Measurements from ENCODE around the gene LMNTD2. TPM values are rescaled to one million over a fixed set of nuclear protein-coding genes. Genes with fewer than 3 reads are reported as not detected.

The LMNTD2 gene
- total RNA-seq, 1 donor from 2014 or later = 1.3 TPM

GRCh38 chr11:551596-551995 lies 8.9 kb downstream of the LMNTD2 start:
- Mint-ChIP-seq H3K27me3 (ENCODE audit: low read depth) (peaks cover 4% of the 10 kb centered on the region), H3K9me3 (no peaks in the 10 kb centered on the region), H3K27ac (no peak overlapping the region), H3K4me3 (ENCODE audit: low read depth) (no peak overlapping the region), H3K4me1 (ENCODE audit: low read depth) (no peaks in the 10 kb centered on the region), H3K36me3 (ENCODE audit: low read depth) (no peaks in the 10 kb centered on the region)
- no peak for DNase-seq (ENCODE audit: low spot score)
- intact Hi-C loops (cut with micrococcal nuclease) = no loop called here

DNA sequence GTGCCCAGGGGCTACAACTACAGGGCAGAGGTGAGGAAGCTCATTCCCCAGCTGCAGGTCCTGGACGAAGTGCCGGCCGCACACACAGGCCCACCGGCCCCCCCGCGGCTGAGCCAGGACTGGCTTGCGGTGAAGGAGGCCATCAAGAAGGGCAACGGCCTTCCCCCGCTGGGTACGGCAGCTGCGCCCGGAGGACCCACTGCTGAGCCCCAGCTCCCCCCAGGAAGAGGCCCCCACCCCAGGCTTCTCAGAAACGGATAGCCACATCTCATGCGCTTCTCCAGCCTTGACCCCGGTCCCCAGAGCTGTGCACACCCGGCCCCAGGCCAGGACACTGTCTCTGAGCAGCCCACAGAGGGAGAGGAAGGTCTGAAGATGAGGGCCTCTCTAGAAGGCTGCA lies 9.4 kb downstream of the LMNTD2 start:
- no peak for DNase-seq (ENCODE audit: low spot score)
- Mint-ChIP-seq H3K27me3 (ENCODE audit: low read depth) (no peaks in the 10 kb centered on the region), H3K36me3 (ENCODE audit: low read depth) (no peaks in the 10 kb centered on the region), H3K9me3 (no peaks in the 10 kb centered on the region), H3K27ac (no peak overlapping the region), H3K4me3 (ENCODE audit: low read depth) (no peak overlapping the region), H3K4me1 (ENCODE audit: low read depth) (no peaks in the 10 kb centered on the region)
- intact Hi-C loops (cut with micrococcal nuclease) = no loop called here

- no peak for DNase-seq (ENCODE audit: low spot score)
- Mint-ChIP-seq H3K27me3 (ENCODE audit: low read depth) (no peaks in the 10 kb centered on the region), H3K9me3 (no peaks in the 10 kb centered on the region), H3K27ac (no peak overlapping the region), H3K4me3 (ENCODE audit: low read depth) (no peak overlapping the region), H3K4me1 (ENCODE audit: low read depth) (no peaks in the 10 kb centered on the region), H3K36me3 (ENCODE audit: low read depth) (no peaks in the 10 kb centered on the region)
- intact Hi-C loops (cut with micrococcal nuclease) = no loop called here
Observed at GRCh38 chr11:550746-551085, 9.8 kb downstream of the LMNTD2 start.

DNA sequence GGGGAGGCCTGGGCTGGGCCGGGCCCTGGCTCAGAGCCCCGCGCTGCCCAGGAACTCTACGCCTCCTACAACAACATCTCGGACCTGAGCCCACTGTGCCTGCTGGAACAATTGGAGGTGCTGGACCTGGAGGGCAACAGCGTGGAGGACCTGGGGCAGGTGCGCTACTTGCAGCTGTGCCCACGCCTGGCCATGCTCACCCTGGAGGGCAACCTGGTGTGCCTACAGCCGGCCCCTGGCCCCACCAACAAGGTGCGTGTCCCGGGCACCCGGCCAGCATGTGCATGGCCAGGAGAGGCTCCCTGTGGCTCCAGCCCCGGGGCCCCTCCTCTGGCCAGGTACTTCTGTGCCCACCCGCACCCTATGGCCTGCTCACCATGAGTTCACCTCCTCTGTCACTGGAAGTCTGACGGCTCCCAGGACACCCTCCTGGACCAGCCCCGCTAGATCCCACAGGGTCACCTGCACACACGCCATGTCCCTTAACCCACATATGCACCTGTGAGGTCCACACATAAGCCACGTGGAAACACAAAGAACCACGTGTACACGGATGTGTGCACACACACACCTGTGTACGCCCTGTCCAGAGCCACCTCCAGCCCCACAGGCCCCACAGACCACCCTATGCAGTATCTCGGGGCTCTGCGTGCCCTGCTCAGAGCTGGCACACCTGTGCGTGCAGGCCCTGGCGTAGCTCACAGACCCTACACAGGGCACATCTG lies 10.4 kb downstream of the LMNTD2 start:
- Mint-ChIP-seq H3K27ac (no peak overlapping the region), H3K27me3 (ENCODE audit: low read depth) (no peaks in the 10 kb centered on the region), H3K9me3 (no peaks in the 10 kb centered on the region), H3K4me1 (ENCODE audit: low read depth) (no peaks in the 10 kb centered on the region), H3K4me3 (ENCODE audit: low read depth) (no peak overlapping the region), H3K36me3 (ENCODE audit: low read depth) (no peaks in the 10 kb centered on the region)
- intact Hi-C loops (cut with micrococcal nuclease) = no loop called here
- DNase-seq (ENCODE audit: low spot score) = no peak

GRCh38 chr11:548700-549603 lies 11.6 kb downstream of the LMNTD2 start:
- no peak for DNase-seq (ENCODE audit: low spot score)
- H3K27me3 Mint-ChIP-seq (ENCODE audit: low read depth) = no peaks in the 10 kb centered on the region
- H3K9me3 Mint-ChIP-seq = no peaks in the 10 kb centered on the region
- H3K4me1 Mint-ChIP-seq (ENCODE audit: low read depth) = no peaks in the 10 kb centered on the region
- H3K27ac Mint-ChIP-seq = no peak overlapping the region
- H3K4me3 Mint-ChIP-seq (ENCODE audit: low read depth) = no peak overlapping the region
- no peaks in the 10 kb centered on the region for H3K36me3 Mint-ChIP-seq (ENCODE audit: low read depth)
- intact Hi-C loops (cut with micrococcal nuclease) = no loop called here

DNA sequence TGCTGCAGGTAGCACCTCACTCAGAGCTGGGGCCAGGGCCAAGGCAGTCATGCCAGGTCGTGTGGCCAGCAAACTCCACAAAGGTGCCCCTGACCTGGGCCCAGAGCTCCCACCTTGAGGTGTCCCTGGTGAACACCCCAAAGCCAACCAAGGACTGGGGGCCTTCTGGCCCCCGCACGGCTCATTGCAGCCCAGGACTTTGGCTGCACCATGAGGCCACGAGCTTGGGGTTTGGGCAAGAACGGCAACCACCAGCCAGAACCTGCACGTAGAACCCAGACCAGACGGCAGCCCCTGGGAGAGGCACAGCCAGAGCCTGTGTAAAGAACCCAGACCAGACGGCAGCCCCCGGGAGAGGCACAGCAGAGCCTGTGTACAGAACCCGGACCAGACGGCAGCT lies 15.4 kb downstream of the LMNTD2 start:
- no peak for DNase-seq (ENCODE audit: low spot score)
- no peaks in the 10 kb centered on the region for H3K36me3 Mint-ChIP-seq (ENCODE audit: low read depth)
- intact Hi-C loops (cut with micrococcal nuclease) = no loop called here
- H3K4me1 Mint-ChIP-seq (ENCODE audit: low read depth) = no peaks in the 10 kb centered on the region
- no peak overlapping the region for H3K27ac Mint-ChIP-seq
- no peaks in the 10 kb centered on the region for H3K9me3 Mint-ChIP-seq
- no peak overlapping the region for H3K4me3 Mint-ChIP-seq (ENCODE audit: low read depth)
- H3K27me3 Mint-ChIP-seq (ENCODE audit: low read depth) = no peaks in the 10 kb centered on the region

GRCh38 chr11:544817-545166 lies 15.7 kb downstream of the LMNTD2 start:
- Mint-ChIP-seq H3K36me3 (ENCODE audit: low read depth) (no peaks in the 10 kb centered on the region), H3K4me3 (ENCODE audit: low read depth) (no peak overlapping the region), H3K9me3 (no peaks in the 10 kb centered on the region), H3K27ac (no peak overlapping the region), H3K4me1 (ENCODE audit: low read depth) (no peaks in the 10 kb centered on the region), H3K27me3 (ENCODE audit: low read depth) (no peaks in the 10 kb centered on the region)
- no peak for DNase-seq (ENCODE audit: low spot score)
- intact Hi-C loops (cut with micrococcal nuclease) = no loop called here

GRCh38 chr11:541433-541885 lies 19.1 kb downstream of the LMNTD2 start:
- intact Hi-C loops (cut with micrococcal nuclease) = no loop called here
- H3K9me3 Mint-ChIP-seq = no peaks in the 10 kb centered on the region
- H3K36me3 Mint-ChIP-seq (ENCODE audit: low read depth) = no peaks in the 10 kb centered on the region
- no peaks in the 10 kb centered on the region for H3K27me3 Mint-ChIP-seq (ENCODE audit: low read depth)
- no peak for DNase-seq (ENCODE audit: low spot score)
- no peak overlapping the region for H3K4me3 Mint-ChIP-seq (ENCODE audit: low read depth)
- H3K27ac Mint-ChIP-seq = no peak overlapping the region
- peaks cover 2% of the 10 kb centered on the region for H3K4me1 Mint-ChIP-seq (ENCODE audit: low read depth)

- peaks cover 2% of the 10 kb centered on the region for H3K4me1 Mint-ChIP-seq (ENCODE audit: low read depth)
- no peak overlapping the region for H3K4me3 Mint-ChIP-seq (ENCODE audit: low read depth)
- no peak overlapping the region for H3K27ac Mint-ChIP-seq
- intact Hi-C loops (cut with micrococcal nuclease) = no loop called here
- no peak for DNase-seq (ENCODE audit: low spot score)
- no peaks in the 10 kb centered on the region for H3K9me3 Mint-ChIP-seq
- no peaks in the 10 kb centered on the region for H3K27me3 Mint-ChIP-seq (ENCODE audit: low read depth)
- H3K36me3 Mint-ChIP-seq (ENCODE audit: low read depth) = no peaks in the 10 kb centered on the region
Observed at GRCh38 chr11:540583-541432, 19.7 kb downstream of the LMNTD2 start.

- DNase-seq (ENCODE audit: low spot score) = no peak
Observed at GRCh38 chr11:539971-540481, 20.5 kb downstream of the LMNTD2 start.

DNA sequence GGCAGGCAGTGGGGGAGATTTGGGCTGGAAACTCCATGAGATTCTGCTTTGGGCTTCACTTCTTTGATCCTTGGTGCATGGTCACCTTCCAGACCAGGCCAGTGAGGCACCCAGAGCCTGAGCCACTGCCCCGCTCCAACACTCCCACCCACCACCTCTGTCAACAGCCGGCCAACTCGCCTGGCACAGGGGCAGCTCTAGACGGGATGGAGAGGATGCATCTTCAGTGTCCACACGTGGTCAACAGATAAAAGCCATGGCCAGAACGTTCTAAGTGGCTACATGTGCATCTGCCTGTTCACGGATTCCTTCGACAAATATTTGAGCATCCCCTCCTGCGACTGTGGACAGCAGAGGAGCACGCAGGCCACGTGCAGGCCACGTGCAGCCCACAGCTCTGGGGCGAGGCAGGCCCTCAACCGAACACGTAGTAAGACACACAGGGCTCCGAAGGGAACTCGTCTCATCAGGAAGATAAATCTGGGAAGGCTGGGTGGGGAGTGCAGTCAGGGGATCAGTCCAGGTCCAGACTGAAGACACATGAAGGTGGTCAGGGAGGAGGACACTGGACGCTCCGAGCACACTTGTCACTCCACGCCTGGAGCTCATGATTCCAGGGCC lies 22.0 kb downstream of the LMNTD2 start:
- Mint-ChIP-seq H3K36me3 (ENCODE audit: low read depth) (no peaks in the 10 kb centered on the region), H3K27ac (no peak overlapping the region), H3K4me1 (ENCODE audit: low read depth) (peaks cover 2% of the 10 kb centered on the region), H3K27me3 (ENCODE audit: low read depth) (no peaks in the 10 kb centered on the region), H3K4me3 (ENCODE audit: low read depth) (no peak overlapping the region), H3K9me3 (no peaks in the 10 kb centered on the region)
- DNase-seq (ENCODE audit: low spot score) = no peak
- intact Hi-C loops (cut with micrococcal nuclease) = loop anchor here (5.0 kb wide), 1 partner anchor 184 kb away; no protein-coding TSS in a partner anchor

More at GRCh38 chr11:539971-540481, 20.5 kb downstream of the LMNTD2 start:
- intact Hi-C loops (cut with micrococcal nuclease) = loop anchor here (5.0 kb wide), 1 partner anchor 182 kb away; no protein-coding TSS in a partner anchor
- H3K4me3 Mint-ChIP-seq (ENCODE audit: low read depth) = no peak overlapping the region
- no peaks in the 10 kb centered on the region for H3K9me3 Mint-ChIP-seq
- no peaks in the 10 kb centered on the region for H3K36me3 Mint-ChIP-seq (ENCODE audit: low read depth)
- no peaks in the 10 kb centered on the region for H3K27me3 Mint-ChIP-seq (ENCODE audit: low read depth)
- peaks cover 2% of the 10 kb centered on the region for H3K4me1 Mint-ChIP-seq (ENCODE audit: low read depth)
- no peak overlapping the region for H3K27ac Mint-ChIP-seq

Data from activated T-helper 2 cell treated with anti-CD3 and anti-CD28 coated beads, Interferon-gamma antibody, Interleukin-2, Interleukin-4, amounts not matched to agents 10 μg/mL and 5 μg/mL and 100 μg/mL, durations not matched to agents 14 hours and 24 hours and 36 hours (primary cell).